ENCODE data around the gene OSBPL1A. TPM values are rescaled to one million over a fixed set of nuclear protein-coding genes. Genes with fewer than 3 reads are reported as not detected.

The OSBPL1A gene
- total and polyA plus RNA-seq, 12 donors = 18.7 to 116 (median 60.0) TPM

DNA sequence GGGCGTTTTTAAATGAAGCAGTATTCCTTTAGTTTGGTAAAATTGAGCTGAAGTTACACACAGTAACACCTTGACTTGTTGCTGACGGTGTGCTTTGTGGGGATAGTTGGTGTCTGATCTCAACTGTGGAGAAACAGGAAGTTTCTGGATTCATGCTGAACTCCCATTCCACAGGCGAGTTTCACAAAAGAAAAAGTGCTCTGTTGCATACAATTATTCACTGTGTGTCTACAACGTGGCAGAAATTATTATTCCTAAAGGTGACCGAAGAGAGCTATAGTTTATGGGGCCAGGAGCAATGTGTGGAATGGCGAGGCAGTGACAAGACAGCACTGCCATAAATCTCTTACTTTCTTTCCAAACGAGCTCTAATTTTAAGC lies 259.2 kb downstream of the OSBPL1A start:
- intact Hi-C loops (cut with DNase I) = no loop called here
- Histone ChIP-seq H3K9me3 (replicated peaks in 1 of 3) (no peaks in the 10 kb centered on the region), H3K27ac (peak overlapping the region in 4 of 5 donors; percentile 7 to 88 (median 68)), H3K4me3 (peak overlapping the region in 2 of 4 donors; percentile 73 to 85), H3K36me3 (replicated peaks in 1 of 2) (no peaks in the 10 kb centered on the region), H3K27me3 (no peaks in the 10 kb centered on the region), H3K4me1 (replicated peaks in 1 of 2) (peaks cover 0 to 6% of the 10 kb centered on the region in 2 donors)
- WGBS, 4 donors = 19 to 27% (median 24%) methylated on average over 7 of the region's 7 CpGs
- no peak for DNase-seq
- TF ChIP-seq, protein P1, sequence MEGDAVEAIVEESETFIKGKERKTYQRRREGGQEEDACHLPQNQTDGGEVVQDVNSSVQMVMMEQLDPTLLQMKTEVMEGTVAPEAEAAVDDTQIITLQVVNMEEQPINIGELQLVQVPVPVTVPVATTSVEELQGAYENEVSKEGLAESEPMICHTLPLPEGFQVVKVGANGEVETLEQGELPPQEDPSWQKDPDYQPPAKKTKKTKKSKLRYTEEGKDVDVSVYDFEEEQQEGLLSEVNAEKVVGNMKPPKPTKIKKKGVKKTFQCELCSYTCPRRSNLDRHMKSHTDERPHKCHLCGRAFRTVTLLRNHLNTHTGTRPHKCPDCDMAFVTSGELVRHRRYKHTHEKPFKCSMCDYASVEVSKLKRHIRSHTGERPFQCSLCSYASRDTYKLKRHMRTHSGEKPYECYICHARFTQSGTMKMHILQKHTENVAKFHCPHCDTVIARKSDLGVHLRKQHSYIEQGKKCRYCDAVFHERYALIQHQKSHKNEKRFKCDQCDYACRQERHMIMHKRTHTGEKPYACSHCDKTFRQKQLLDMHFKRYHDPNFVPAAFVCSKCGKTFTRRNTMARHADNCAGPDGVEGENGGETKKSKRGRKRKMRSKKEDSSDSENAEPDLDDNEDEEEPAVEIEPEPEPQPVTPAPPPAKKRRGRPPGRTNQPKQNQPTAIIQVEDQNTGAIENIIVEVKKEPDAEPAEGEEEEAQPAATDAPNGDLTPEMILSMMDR (IDR thresholded peaks at IDR 0.05) = no peak
- TF ChIP-seq POLR2A (IDR thresholded peaks at IDR 0.05) = no peak

DNA sequence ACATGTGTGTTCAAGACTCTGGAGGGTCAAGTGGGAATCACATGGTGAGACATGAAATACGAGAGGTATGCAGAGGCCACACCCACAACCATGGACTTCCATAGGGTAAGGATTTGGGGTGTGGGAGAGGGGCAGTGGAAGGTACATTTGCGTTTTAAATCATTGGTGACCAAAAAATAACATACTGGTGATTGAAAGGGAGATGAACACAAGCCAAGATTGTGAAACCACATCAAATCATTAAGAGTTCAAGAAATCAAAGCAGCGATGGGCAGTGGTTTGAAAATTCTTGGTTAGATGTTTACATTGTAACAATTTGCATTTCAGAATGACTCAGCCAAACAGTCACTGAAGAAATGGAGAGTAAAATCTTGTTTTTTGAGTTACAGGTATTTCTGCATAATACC lies 260.7 kb downstream of the OSBPL1A start:
- intact Hi-C loops (cut with DNase I) = no loop called here
- Histone ChIP-seq H3K27me3 (no peaks in the 10 kb centered on the region), H3K4me3 (no peak overlapping the region), H3K9me3 (replicated peaks in 1 of 3) (no peaks in the 10 kb centered on the region), H3K27ac (no peak overlapping the region), H3K36me3 (replicated peaks in 1 of 2) (peaks cover 0 to under 1% of the 10 kb centered on the region in 2 donors), H3K4me1 (replicated peaks in 1 of 2) (peaks cover 0 to 6% of the 10 kb centered on the region in 2 donors)
- TF ChIP-seq POLR2A (IDR thresholded peaks at IDR 0.05) = no peak
- TF ChIP-seq, protein P1 (IDR thresholded peaks at IDR 0.05) = no peak
- whole genome bisulfite sequencing, 4 donors = 82 to 90% (median 87%) methylated on average over 3 of the region's 3 CpGs
- no peak for DNase-seq

DNA sequence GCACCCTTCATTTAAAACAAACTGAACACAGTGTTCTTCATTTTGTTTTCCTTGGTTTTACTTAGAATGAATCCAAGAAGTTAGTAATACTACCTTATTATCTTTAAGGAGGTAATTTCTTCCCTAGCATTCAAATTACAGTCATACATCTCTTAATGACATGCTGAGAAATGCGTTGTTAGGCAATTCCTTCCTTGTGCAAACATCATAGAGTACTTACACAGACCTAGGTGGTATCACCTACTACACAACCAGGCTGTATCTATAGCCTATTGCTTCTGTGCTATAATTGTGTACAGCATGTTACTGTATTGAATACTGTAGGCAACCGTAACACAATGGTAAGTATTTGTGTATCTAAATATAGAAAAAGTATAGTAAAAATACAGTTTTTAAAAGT lies 267.1 kb downstream of the OSBPL1A start:
- Histone ChIP-seq H3K36me3 (replicated peaks in 1 of 2) (peaks cover 0 to 11% of the 10 kb centered on the region in 2 donors), H3K27me3 (no peaks in the 10 kb centered on the region), H3K4me3 (no peak overlapping the region), H3K27ac (no peak overlapping the region), H3K9me3 (replicated peaks in 1 of 3) (no peaks in the 10 kb centered on the region), H3K4me1 (replicated peaks in 1 of 2) (peaks cover 0 to 15% of the 10 kb centered on the region in 2 donors)
- intact Hi-C loops (cut with DNase I) = no loop called here
- DNase-seq = no peak
- TF ChIP-seq, protein P1 (IDR thresholded peaks at IDR 0.05) = no peak
- 66 to 100% (median 76%) methylated on average over 2 of the region's 2 CpGs for WGBS, 4 donors

DNA sequence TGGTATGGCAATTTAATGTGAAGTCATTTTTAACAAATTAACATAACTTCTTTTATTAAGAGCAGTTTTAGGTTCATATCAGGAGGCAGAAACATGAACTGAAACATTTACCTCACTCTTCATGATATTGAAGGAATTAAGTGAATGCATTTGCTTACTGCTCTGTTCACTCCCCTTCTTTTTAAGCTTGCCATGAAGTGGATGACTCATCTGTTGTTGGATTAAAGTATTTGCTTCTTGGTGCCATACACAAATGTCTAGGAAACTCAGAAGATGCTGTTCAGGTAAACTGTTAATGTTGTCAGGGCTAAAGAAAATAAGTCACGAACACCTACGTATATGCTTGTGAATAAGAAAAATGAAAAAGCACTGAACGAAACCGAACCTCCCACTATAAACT lies 268.9 kb downstream of the OSBPL1A start:
- Histone ChIP-seq H3K4me3 (no peak overlapping the region), H3K27ac (no peak overlapping the region), H3K27me3 (no peaks in the 10 kb centered on the region), H3K4me1 (replicated peaks in 1 of 2) (peaks cover 0 to 15% of the 10 kb centered on the region in 2 donors), H3K36me3 (replicated peaks in 1 of 2) (peaks cover 0 to 16% of the 10 kb centered on the region in 2 donors), H3K9me3 (replicated peaks in 1 of 3) (no peaks in the 10 kb centered on the region)
- intact Hi-C loops (cut with DNase I) = loop anchor here in 1 of 2 donors (10.0 kb wide), 1 partner anchor 124 kb away; no protein-coding TSS in a partner anchor
- 98 to 99% (median 98%) methylated on average over 4 of the region's 4 CpGs for WGBS, 4 donors
- no peak for TF ChIP-seq POLR2A (IDR thresholded peaks at IDR 0.05)
- TF ChIP-seq, protein P1 (IDR thresholded peaks at IDR 0.05) = no peak
- DNase-seq = no peak
